ENCODE data around the gene RPS6KA2.

Gene RPS6KA2

DNA sequence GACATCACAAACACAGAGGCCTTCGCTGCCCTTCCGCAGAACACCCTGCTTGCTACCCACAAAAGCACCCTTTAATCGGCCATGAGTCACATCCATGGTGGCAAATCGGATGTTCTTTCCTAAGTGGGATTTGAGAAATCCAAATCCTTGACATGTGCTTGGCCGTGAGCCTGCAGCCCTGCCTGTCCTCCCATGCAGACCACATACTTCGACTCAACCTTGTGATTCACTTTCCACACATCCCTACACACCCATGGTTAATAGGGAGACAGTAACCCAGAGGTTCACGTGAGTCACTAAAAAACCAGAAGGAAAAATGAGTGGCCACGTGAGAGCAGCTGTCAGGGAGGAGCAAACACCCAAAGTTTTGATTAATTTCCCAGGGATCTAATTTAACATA, 59.9 kb downstream of the RPS6KA2 start:
- DNase-seq: no peak

DNA sequence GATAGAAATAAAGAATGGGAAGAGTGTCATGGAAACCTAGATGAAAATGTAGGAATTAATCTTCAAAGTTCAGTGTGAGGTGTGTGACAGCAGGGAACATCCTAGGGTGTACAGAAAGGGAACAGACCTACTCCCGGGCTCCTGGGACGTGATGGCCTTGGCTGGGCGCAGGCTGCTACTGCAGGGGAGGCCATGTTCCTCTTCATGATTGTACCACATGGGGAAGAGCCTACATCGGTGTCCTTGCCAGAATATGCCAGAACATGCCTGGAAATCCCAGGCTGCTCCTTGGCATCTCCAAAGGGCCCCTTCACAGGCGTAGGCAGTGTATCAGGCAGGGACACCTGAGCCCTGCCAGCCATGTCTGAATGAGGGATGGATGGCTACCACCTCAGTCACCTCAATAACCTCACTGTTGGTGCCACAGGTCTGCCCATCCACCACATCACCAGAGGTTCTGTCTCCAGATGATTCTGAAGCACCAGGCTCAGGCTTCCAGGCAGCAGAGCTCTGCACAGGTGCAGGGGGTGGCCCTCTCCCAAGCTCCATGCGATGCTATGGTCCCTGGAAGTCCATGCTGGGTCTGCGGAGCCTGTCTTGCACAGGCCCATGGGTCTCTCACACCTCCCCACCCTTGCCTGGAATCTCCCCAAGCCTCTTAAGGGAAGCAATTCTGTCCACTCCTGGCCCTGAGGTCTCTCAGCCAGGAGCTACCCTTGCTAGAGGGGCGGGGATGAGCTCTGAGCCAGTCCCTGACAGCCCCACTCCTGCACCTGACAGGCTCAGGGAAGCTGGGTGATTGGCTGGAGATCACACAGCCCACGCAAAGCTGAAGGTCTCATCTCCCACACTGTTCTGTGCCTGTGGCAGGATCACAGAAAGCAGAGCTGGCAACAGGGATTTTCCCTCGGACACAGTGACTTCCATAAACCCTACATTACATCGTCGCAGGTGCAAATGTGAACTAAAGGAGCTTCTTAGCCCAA, 60.7 kb downstream of the RPS6KA2 start:
- DNase-seq: no peak

DNA sequence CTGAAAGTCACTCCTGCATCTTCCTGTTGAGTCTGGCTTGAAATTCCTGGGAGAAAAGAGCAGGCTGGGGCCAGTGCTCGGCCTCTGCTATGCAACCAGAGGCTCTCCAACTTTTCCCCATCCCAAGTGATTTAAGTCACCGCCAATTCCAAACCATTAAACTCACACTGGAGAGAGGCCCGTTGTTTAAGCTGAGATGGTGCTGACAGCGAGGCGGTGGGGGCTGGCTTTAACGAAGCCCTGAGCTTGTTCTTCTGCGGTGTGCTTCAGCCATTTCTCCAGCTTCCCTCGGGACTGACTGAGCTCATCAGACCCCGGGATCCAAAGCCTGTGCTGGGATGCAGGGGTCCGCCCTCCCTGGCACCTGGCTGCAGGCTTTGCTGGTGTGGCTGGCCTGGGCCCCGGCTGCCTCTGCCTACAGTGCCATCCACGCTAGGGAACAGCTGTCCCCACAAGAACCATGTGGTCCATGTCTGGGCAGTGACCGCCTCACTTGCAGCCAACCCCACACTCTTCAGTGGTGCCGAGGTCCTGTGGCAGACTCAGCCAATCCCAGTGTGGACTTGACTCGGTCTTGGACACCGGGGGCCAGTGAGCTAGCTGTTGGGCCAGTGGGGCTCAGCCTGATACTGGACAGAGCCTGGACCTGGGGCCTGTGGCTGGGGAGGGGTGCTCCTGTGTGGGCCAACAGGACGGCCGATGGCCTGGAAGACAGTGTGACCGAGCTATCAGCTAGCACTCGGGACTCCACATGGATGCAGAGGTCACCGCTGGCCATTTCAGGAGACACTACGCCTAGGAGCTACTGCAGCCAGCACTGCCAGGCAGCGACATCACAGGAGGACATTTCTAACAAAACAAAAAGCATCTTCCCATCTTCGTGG, 61.7 kb downstream of the RPS6KA2 start:
- DNase-seq: no peak

DNA sequence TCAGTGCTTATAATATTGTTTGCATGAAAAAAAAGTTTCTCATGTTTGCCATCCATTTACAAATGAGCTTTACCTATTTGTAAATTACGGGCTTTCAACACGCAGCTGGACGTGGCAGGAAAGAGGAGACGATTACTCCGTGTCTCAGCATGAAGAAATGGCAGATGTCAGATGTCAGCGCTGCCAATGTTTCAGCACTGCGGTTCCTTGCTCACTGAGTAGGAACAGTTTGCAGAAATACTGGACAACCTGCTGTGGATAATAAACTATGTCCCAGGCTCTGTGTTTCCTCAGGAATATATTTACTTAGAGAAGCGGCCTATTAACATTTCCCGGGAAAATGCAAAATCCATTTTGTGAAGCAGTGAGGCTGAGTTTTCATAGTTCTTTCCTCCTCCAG, 63.2 kb downstream of the RPS6KA2 start:
- no peak for DNase-seq

DNA sequence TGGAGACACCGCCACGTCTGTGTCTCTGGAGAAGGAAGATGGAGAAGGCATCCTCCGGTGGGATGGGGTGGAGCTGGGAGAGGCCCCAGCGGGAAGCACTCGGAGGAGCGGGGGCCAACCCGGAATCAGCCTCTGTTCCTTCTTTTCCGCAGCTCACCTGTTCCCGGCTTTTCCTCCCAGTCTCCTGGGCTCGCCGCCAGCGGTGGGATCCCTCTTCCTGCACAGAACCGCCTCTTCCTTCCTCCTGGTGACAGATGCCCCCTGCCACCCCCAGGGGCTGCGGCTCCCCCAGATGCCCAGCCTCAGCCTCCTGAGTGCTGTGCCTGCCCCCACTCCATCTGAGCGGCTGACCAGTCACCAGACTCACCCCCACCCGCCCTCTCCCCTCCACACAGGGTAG, 63.9 kb downstream of the RPS6KA2 start:
- no peak for DNase-seq

DNA sequence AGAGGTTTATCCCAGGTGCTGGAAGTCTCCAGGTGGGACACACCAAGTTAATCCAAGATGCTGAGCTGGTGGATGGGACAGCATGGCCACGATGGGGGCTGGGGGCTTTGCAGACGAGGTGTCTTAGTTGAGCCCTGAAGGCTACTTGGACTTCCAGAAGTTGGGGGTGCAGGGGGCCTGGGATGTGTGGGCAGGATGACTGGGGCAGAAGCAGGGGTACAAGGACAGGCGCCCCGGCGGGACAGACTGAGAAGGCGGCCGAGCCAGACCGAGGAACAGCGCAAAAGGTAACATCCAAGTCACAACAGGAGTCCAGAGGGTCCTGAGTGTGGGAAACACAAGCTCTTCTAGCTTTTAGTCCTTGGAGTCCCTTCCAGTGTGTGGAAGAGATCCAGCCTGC, 64.3 kb downstream of the RPS6KA2 start:
- no peak for DNase-seq

DNA sequence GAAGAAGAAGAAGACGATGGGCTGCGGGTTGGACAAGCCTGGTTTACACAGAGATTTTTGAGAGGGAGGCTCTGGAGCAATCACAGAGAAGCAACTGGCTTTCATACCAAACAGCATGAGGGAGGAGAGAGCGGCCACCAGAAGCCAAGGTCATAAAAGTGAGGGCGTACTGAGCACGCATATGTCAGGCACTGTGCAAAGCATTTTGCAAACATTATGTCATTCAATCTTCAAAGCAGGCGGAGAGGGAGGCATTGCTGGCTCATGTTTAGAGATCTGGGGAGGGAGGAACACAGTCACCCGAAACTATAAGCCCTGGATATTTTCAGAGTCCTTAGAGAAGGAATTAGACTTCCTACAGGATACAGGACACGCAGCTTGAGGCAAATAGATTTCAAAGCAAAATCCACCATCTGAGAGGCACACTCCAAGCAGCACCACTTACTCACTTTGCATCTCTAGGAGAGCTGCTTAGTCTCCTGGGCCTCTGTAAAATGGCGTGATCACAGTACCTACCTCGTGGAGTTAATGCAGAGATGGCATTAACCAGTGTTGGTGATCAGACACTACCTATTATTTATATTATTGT, 65.2 kb downstream of the RPS6KA2 start:
- no peak for DNase-seq

DNA sequence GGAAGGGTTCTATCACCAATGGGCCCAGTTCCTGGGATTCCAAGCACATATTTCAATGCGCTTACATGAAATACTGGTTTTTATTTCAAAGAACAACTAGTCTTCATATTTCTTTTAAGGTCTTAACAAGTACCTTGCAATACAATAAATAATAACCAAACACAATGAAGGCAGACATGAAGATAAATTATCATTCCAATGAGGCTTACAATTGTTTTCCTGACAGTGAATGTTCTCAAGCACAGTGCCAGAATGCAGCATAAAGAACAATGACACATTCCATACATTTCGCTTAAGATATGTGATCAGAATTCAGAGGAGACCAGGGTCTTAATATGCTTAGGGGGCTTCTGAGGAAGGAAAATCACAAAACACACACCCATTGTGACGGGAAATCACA, 66.8 kb downstream of the RPS6KA2 start:
- no peak for DNase-seq

DNA sequence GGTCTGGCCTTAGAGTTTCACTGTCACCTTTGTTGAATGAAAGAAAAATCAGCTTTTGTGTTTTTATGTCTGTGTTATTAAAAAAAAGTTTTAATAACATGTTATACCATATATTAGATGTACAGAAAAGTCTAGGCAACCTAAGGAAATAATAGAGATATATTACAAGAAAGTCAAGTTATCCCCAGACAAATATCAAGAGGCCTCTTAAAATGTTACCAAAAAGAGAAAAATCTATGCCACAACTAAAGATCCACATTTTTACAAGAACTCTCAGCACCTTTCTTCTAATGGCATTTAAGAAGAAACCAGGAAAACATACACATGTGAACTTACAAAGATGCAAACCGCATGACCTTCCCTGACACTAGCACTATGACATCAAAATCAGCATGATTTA, 67.4 kb downstream of the RPS6KA2 start:
- DNase-seq: no peak

DNA sequence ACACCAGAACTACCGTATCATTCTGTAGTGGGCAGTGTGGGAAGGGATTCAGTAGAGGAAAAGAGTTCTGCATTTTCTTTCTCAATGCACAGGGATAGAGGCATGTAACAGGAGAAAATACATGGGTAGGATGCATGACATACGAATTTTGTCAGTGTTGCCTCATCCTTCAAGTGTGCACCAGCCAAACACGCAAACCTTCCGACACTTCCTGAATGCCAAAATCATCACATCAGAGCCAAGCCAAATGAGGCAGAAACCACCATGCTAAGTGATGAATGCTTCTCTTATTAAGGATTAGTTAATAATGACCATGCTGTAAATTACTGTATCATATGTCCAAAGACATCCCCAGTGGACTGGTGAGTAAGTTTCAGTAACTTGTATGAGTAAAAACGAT, 67.8 kb downstream of the RPS6KA2 start:
- DNase-seq: no peak

DNA sequence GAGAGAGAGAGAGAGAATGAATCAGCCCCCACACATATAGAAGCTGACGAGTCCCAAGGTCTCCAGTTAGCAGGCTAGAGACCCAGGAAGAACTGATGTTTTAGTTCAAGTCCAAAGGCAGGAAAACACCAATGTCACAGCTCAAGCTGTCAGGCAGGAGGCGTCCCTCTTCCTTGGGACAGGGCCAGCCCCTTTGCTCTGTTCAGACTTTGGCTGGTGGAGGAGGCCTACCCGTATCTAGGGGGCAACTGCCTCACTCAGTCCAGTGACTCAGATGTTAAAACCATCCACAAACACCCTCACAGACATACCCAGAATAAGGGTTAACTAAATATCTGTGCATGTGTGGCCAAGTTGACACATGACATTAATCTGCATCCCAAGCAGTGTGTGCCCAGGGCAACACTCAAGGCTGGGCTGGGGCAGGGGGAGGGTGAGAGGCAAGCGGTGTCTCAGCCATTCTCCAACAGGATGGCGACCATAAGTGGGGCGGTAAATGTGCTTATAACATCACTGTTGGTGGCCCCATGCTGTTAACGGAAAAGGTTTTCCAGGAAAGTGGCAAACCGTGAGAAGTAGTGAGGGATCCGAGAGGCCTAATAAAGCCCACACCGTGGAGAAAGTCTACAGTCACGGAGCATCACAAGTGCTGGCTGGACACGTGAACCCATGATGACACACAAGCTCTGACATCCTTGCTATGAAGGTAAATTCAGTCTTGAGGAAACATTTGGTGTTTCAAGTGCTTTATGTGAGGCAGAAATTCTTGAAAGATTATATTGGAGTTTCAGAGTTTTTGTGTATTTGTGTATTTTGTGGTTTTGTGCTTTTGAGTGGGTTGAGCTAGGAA, 68.7 kb downstream of the RPS6KA2 start:
- DNase-seq: no peak

DNA sequence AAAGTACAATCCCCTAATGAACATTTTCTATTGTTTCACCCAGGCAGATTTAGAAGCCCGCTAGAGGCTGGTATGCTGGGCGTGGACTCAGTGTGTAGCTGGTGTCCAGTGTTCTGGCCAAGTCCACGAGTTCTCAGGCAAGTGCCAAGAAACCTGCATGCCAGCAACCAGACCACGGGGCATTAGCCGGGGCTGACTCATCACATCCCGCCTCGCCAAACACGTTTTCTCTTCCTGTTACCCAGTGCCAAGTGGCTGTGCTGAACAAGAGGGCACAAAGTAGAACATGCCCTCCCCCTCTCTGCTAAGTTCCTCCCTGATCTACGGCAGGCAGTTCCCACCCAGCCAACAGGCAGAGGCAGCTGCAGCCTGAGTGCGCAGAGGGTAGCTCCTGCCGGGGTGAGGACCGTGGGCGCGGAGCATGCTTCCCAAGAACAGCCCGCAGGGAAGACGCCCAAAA, 70.2 kb downstream of the RPS6KA2 start:
- no peak for DNase-seq

DNA sequence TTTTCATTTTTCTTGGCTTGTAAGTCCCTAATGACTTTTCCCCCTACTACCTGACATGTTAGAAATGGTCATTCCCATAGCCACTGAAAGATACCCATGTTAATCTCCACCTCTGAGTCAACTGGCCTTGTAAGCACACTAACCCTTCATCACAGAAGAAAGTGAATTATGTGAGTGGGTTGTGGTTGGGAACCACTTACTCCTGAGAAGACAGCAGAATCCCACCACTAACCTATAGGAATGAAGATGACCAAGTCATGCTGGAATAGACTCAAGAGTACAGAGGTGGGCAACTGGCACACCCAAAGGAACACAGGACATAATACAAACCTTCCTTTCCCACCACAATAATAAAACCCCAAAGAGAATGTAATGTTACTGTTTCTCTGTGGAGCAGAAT, 70.7 kb downstream of the RPS6KA2 start:
- DNase-seq: no peak

DNA sequence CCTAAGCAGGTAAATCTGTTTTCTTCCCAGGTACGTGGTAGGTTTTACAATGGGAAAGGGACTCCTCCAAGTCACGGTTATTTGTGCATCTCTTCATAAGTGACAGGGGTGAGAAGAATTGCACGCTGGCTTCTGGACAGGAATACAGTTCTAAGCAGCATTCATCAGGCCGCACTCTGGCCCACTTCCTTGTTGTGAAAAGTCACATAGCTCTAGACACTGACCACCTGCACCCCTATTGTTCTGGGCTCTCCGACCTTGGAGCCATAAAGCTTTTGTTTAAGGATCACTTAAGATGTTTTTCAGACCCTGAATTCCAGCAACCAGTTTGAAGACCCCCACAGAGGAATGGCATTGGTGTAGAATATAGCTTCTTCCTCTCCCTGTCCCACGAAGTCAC, 72.0 kb downstream of the RPS6KA2 start:
- no peak for DNase-seq

DNA sequence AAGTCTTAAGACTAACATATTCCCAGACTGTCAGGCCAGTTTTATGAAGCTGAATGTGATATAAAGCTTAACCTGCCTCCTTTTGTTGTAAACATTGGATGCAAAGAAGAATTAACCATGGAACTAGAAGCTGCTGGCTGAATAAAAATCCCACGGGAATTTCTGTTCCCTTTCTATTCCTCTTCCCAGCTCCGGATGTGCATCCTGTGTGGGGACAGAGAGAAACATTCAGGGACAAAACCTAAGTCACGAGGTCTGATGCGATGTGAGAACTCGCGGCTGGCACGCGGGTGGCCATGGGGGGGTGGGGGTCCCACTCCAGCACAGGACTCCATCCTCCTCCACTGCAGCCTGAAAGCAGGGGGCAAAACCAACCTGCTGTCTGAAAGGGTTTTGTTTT, 72.7 kb downstream of the RPS6KA2 start:
- no peak for DNase-seq

DNA sequence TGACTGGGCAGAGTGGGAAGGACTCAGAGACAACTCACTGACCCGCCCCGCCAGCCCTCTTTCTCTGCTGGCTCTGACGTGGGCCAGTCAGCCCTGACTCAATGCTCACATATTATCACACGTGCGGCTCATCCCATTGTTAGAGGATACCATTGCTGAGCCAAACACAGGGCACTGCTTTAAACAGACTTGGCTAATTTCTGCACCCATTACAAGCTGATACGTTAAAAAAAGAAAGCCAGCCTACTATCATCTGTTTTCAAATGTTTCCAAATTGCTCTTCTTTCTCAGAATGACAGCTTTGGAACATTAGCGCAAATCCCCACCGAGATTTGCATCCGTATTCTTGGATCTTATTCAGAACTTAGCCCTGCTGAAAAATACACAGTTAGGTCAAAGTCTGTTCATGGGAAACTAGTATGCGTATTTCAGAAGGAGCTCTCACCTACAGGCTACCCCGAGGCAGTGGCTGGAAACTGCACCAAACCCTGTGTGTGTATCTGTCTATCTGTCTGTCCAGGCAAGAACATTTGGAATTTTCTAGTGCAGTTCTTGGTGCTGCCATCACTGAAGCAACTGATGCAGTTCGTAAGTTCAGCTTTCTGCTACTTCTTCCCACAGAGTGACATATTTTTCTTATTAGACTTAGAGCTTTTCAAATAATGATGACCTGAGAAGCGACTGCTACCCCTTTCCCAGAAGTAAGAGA, 73.3 kb downstream of the RPS6KA2 start:
- DNase-seq: no peak

DNA sequence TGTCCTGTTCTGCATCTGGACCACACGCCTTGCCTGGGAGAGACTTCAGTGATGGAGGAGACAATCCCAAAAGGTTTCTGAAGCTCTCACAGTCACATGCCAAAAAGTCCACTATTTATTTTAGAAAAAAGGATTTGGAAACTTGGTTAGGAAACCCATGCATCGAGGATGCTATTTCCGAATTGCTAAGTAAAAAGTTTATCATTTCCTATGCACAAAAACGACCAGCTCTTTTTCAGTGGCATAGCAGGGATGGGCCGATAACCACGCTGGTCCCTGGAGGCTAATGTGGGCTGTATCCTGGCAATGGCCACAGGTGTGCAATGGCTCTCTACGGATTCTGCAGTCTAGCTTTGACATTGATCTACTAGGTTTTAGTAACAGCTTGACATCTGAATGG, 74.5 kb downstream of the RPS6KA2 start:
- no peak for DNase-seq

DNA sequence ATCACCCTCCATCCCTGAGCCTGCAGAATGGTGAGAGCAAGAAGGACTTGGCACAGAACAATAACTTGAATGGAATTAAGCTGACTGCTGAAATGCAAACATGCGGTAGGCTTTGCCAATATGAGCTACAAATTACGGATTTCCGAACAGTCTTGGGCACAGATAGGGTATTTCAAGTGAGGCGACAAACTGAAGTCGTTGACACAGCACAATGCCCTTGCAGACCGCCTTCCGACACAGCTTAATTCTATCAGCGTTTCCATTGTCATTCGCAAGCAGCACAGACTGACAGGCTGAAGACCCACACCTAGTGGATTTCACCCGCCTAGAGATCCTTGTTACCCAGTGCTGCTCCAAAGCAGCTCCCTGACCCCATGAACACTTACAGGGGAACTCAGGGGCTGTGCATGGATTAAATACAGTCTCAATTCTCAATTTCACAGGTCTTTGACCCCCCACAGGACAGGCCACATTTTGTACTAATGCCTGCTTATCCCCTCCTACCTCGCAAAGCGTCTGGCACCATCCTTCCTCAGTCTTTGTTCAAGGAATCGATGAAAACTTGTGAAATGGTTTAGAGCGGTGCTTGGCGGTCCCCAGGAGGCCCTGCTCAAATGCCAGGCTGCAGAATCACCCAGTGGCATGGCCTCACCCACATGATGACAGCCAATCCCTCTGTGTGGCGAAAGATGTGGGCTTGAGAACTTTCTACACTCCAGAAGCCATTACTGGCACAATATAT, 75.1 kb downstream of the RPS6KA2 start:
- no peak for DNase-seq

DNA sequence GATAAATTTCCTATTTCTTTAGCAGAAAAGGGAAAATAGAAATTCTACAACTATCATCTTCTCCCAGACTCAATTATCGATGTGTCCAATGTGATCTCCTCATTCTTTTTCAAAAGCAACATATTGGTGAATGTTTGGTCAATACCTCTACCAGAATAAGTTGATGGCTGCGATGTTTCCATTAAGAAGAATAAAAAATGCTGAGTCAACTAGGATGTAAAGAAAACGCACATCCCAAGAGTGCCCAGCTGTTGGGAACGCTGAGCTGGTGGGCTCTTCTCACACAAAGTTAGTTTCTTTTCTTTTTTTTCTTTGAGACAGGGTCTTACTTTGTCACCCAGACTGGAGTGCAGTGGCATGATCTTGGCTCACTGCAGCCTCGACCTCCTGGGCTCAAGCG, 80.4 kb downstream of the RPS6KA2 start:
- no peak for DNase-seq

DNA sequence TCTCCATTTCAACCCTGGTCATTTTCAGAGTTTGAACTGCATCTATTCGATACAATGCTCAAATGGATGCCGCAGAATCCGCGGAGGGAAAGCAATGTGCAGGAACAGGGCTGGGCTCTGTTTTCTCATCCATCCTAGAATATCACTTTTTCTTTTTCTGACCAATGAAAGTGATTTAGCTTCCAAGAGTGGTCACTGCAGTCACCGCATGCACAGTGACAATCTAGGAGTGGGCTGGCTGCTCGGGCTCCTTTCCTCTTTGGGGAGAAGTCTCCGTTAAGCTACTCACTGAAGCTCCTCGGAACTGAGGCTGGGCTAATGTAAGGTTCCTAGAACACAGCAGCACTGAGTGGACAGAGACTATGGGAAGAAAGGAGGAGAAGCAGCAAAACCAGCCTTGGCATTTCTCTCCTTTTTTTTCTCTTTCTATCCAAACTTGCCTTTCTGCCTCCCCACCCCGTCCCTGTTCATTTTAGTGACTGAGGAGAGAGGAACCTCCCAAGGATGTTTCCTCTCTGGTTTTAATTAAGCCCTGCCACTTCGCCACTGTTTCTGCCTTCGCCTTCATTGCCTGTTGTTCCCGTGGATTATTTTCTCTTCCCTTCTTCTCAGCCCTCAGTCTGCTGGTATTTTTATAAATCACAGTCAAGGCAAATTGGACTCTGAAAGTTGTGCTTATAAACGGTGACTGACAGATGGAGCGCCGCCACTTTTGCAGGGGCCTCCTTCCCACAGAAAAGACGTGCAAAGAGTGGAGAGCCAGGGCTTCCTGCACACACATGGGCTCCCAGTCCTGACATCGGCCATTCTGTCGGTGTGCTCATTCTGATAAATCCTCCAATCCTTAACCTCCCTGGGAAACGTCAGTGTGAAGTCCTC, 81.7 kb downstream of the RPS6KA2 start:
- no peak for DNase-seq

Measured in NCI-H1694 treated with DMSO at 0.1 percent for 48 hours (cell line).